Karpas-422 (cell line): Measurements from ENCODE around the gene MMP15. TPM values are rescaled to one million over a fixed set of nuclear protein-coding genes. Genes with fewer than 3 reads are reported as not detected.

Experiments used
- DNase-seq: peaks from one replicate; pipeline ENCODE4 v3.0.0-alpha.2; 2015
- H2AFZ ChIP-seq: fragments of 200-600 bp; sonication (generic); 2 replicates; pipeline ENCODE4 v1.6.1; 2014; ENCODE audit warnings: antibody characterized with exemption, low read length, mixed read lengths
- H3K27ac ChIP-seq: fragments of 200-600 bp; sonication (generic); 2 replicates; pipeline ENCODE4 v1.5.1; 2014; ENCODE audit warnings: mild to moderate bottlenecking, low read length, moderate library complexity
- H3K27me3 ChIP-seq: fragments of 200-600 bp; sonication (generic); 2 replicates; pipeline ENCODE4 v1.6.1; 2014; ENCODE audit warnings: low read length, mixed read lengths
- H3K36me3 ChIP-seq: fragments of 200-600 bp; sonication (generic); 2 replicates; pipeline ENCODE4 v1.6.1; 2014; ENCODE audit warnings: low read length, mixed read lengths; ENCODE audit not compliant: insufficient read depth
- H3K4me1 ChIP-seq: fragments of 200-600 bp; sonication (generic); 2 replicates; pipeline ENCODE4 v1.6.1; 2014; ENCODE audit warnings: mild to moderate bottlenecking, low read length, mixed read lengths
- H3K4me2 ChIP-seq: fragments of 200-600 bp; sonication (generic); 2 replicates; pipeline ENCODE4 v1.6.1; 2014; ENCODE audit warnings: low read length, low read depth, mild to moderate bottlenecking; ENCODE audit not compliant: poor library complexity, severe bottlenecking
- H3K4me3 ChIP-seq: fragments of 200-600 bp; sonication (generic); 2 replicates; pipeline ENCODE4 v1.5.1; 2014; ENCODE audit warnings: mild to moderate bottlenecking, antibody characterized with exemption, low read length, mixed read lengths
- H3K79me2 ChIP-seq: fragments of 200-600 bp; sonication (generic); 2 replicates; pipeline ENCODE4 v1.6.1; 2014; ENCODE audit warnings: mild to moderate bottlenecking, low read length, mixed read lengths
- H3K9ac ChIP-seq: fragments of 200-600 bp; sonication (generic); 2 replicates; pipeline ENCODE4 v1.6.0; 2014; ENCODE audit warnings: low read length
- H3K9me2 ChIP-seq: fragments of 200-600 bp; sonication (generic), shearing (Covaris generic); replicated peaks from 2 replicates; pipeline ENCODE4 v1.6.0; 2014; ENCODE audit warnings: mild to moderate bottlenecking, low read length, moderate library complexity; ENCODE audit not compliant: insufficient read depth
- H3K9me3 ChIP-seq: fragments of 300-700, 200-600 bp; sonication (generic); 2 replicates; pipeline ENCODE4 v1.6.1; 2014; ENCODE audit warnings: low read length, mixed read lengths
- H4K20me1 ChIP-seq: fragments of 200-600 bp; sonication (generic); 2 replicates; pipeline ENCODE4 v1.6.1; 2014; ENCODE audit warnings: mild to moderate bottlenecking, antibody characterized with exemption, low read length, low read depth; ENCODE audit not compliant: insufficient read depth
- total RNA-seq: library from RNA; depleted of rRNA; stranded (reverse); fragments of >200 nt; shearing (Covaris generic); gene quantifications from 2 replicates; pipeline ENCODE4 v1.2.3, GENCODE V29; 2014; ENCODE audit warnings: low replicate concordance

The MMP15 gene
- total RNA-seq, 1 experiment from 2014 or later, result 4.1 TPM

DNA sequence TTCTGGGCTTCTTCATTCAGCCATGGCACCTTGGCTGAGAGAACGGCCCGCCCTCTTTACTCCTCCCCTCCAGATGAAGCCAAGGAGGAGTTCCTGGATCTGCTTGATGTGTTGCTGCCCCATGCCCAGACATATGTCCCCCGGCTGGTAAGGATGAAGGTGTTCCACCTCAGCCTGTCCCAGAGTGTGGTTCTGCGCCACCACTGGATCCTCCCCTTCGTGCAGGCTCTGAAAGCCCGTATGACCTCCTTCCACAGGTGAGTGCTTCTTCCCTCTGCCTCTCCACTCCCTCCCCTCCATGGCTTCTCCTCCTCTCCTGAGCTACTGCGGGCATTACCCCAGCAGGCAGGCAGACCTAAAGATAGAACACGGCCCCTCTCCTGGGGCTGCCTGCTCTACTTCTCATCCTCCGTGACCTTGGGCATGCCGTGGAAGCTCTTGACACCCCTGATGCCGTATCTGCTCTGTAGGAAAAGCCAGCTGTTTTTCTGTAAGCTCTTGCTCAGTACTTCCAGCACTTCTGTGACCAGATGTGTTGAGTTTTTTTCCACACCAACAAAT lies 15.6 kb upstream of the MMP15 start:
- H2AFZ ChIP-seq, result no peak overlapping the region
- H3K36me3 ChIP-seq, result peaks cover 29% of the 10 kb centered on the region
- H3K27ac ChIP-seq, result no peak overlapping the region
- no peak for DNase-seq
- no peaks in the 10 kb centered on the region for H3K9me2 ChIP-seq
- peaks cover 23% of the 10 kb centered on the region for H3K79me2 ChIP-seq
- H3K9ac ChIP-seq, result no peak overlapping the region
- no peak overlapping the region for H3K4me3 ChIP-seq
- H3K27me3 ChIP-seq, result no peaks in the 10 kb centered on the region
- no peaks in the 10 kb centered on the region for H4K20me1 ChIP-seq
- no peaks in the 10 kb centered on the region for H3K4me1 ChIP-seq
- no peak overlapping the region for H3K4me2 ChIP-seq
- no peaks in the 10 kb centered on the region for H3K9me3 ChIP-seq

- peaks cover 25% of the 10 kb centered on the region for H3K36me3 ChIP-seq
- no peak overlapping the region for H3K9ac ChIP-seq
- H3K79me2 ChIP-seq, result peaks cover 20% of the 10 kb centered on the region
- H3K9me2 ChIP-seq, result no peaks in the 10 kb centered on the region
- no peak overlapping the region for H3K27ac ChIP-seq
- H3K27me3 ChIP-seq, result no peaks in the 10 kb centered on the region
- no peak overlapping the region for H3K4me2 ChIP-seq
- H4K20me1 ChIP-seq, result no peaks in the 10 kb centered on the region
- no peak for DNase-seq
- H3K4me1 ChIP-seq, result no peaks in the 10 kb centered on the region
- no peak overlapping the region for H3K4me3 ChIP-seq
- no peak overlapping the region for H2AFZ ChIP-seq
- H3K9me3 ChIP-seq, result no peaks in the 10 kb centered on the region
Observed at GRCh38 chr16:58010886-58011285, 14.7 kb upstream of the MMP15 start.

GRCh38 chr16:58011652-58012051 lies 13.9 kb upstream of the MMP15 start:
- H2AFZ ChIP-seq, result no peak overlapping the region
- no peak overlapping the region for H3K4me2 ChIP-seq

GRCh38 chr16:58012481-58012880 lies 13.1 kb upstream of the MMP15 start:
- Histone ChIP-seq H3K36me3 (peaks cover 16% of the 10 kb centered on the region; the same call in 1 of the 2 replicates), H3K4me1 (no peaks in the 10 kb centered on the region), H3K9ac (no peak overlapping the region), H2AFZ (no peak overlapping the region), H3K4me2 (no peak overlapping the region), H3K27ac (no peak overlapping the region), H3K27me3 (no peaks in the 10 kb centered on the region), H3K9me3 (no peaks in the 10 kb centered on the region), H4K20me1 (no peaks in the 10 kb centered on the region), H3K4me3 (no peak overlapping the region), H3K9me2 (no peaks in the 10 kb centered on the region), H3K79me2 (peaks cover 8% of the 10 kb centered on the region; the same call in 1 of the 2 replicates)
- no peak for DNase-seq

More at GRCh38 chr16:58011652-58012051, 13.9 kb upstream of the MMP15 start:
- H3K9me3 ChIP-seq, result no peaks in the 10 kb centered on the region
- no peak overlapping the region for H3K4me3 ChIP-seq
- DNase-seq, result no peak
- H3K79me2 ChIP-seq, result peaks cover 15% of the 10 kb centered on the region
- no peaks in the 10 kb centered on the region for H3K27me3 ChIP-seq
- no peaks in the 10 kb centered on the region for H4K20me1 ChIP-seq
- peaks cover 21% of the 10 kb centered on the region; the same call in 1 of the 2 replicates for H3K36me3 ChIP-seq
- H3K9me2 ChIP-seq, result no peaks in the 10 kb centered on the region
- no peak overlapping the region for H3K27ac ChIP-seq
- no peaks in the 10 kb centered on the region for H3K4me1 ChIP-seq
- H3K9ac ChIP-seq, result no peak overlapping the region

DNA sequence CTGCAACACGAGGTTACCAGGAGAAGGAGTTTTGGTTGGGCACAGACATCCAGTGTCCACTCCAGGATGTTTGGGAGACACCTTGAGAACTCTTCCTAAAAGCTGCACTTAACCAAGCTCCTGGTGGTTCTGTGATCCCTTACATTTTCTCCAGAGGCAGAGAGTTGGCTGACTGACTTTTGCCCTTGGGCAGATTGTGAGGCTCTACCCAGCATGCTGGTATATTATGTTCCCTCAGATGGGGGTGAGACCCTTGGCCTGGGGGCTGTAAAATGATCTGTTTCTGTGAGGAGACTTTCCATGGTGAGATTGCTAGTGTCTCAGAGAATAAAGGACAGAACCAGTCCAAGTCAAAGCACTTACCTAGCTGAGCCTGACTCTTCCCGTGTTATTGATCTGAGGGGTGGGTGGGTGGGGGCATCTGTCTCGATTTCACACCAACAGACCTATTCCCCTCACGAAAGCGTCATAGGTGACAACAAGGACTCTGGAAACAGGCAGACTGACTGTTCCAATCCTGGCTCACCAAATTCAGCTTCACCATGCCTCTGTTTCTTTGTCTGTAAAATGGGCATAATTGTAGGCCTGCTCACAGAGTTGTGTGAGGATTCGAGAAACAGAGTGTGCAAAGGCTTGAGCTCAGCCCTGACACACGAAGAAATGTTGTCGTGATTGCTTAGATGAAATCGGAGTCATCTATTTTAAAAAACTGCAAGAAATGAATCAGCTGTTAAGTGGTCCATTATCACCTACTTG lies 12.2 kb upstream of the MMP15 start:
- Histone ChIP-seq H3K4me3 (no peak overlapping the region), H3K27ac (no peak overlapping the region), H3K9me2 (no peaks in the 10 kb centered on the region), H3K36me3 (peaks cover 16% of the 10 kb centered on the region; the same call in 1 of the 2 replicates), H3K9me3 (no peaks in the 10 kb centered on the region), H3K9ac (no peak overlapping the region), H3K4me2 (no peak overlapping the region), H2AFZ (no peak overlapping the region), H3K79me2 (peaks cover 5% of the 10 kb centered on the region; the same call in 1 of the 2 replicates), H3K27me3 (no peaks in the 10 kb centered on the region), H4K20me1 (no peaks in the 10 kb centered on the region), H3K4me1 (no peaks in the 10 kb centered on the region)
- DNase-seq, result no peak

- no peak for DNase-seq
- Histone ChIP-seq H3K9me3 (no peaks in the 10 kb centered on the region), H3K27ac (no peak overlapping the region), H3K36me3 (peaks cover 5% of the 10 kb centered on the region; the same call in 1 of the 2 replicates), H3K9ac (no peak overlapping the region), H3K4me2 (no peak overlapping the region), H2AFZ (no peak overlapping the region), H4K20me1 (no peaks in the 10 kb centered on the region), H3K9me2 (no peaks in the 10 kb centered on the region), H3K4me3 (no peak overlapping the region), H3K79me2 (no peaks in the 10 kb centered on the region), H3K27me3 (no peaks in the 10 kb centered on the region), H3K4me1 (0 out of 2 replicates have a peak, but pooled peaks cover 7% of the 10 kb centered on the region)
Observed at GRCh38 chr16:58016840-58017446, 8.6 kb upstream of the MMP15 start.

- 0 out of 2 replicates have a peak, but pooled peaks cover 7% of the 10 kb centered on the region for H3K4me1 ChIP-seq
- H3K9ac ChIP-seq, result no peak overlapping the region
- H2AFZ ChIP-seq, result no peak overlapping the region
- no peak overlapping the region for H3K27ac ChIP-seq
- DNase-seq, result no peak
- H3K9me3 ChIP-seq, result no peaks in the 10 kb centered on the region
- no peaks in the 10 kb centered on the region for H3K9me2 ChIP-seq
- H3K4me3 ChIP-seq, result no peak overlapping the region
- H3K27me3 ChIP-seq, result no peaks in the 10 kb centered on the region
- H4K20me1 ChIP-seq, result no peaks in the 10 kb centered on the region
- no peaks in the 10 kb centered on the region for H3K36me3 ChIP-seq
- H3K4me2 ChIP-seq, result no peak overlapping the region
- no peaks in the 10 kb centered on the region for H3K79me2 ChIP-seq
Observed at GRCh38 chr16:58018803-58019202, 6.8 kb upstream of the MMP15 start.

- no peak overlapping the region for H2AFZ ChIP-seq
- H3K79me2 ChIP-seq, result no peaks in the 10 kb centered on the region
- no peaks in the 10 kb centered on the region for H4K20me1 ChIP-seq
- no peaks in the 10 kb centered on the region for H3K9me3 ChIP-seq
- H3K36me3 ChIP-seq, result no peaks in the 10 kb centered on the region
- H3K27me3 ChIP-seq, result no peaks in the 10 kb centered on the region
- no peak overlapping the region for H3K9ac ChIP-seq
- no peak overlapping the region for H3K27ac ChIP-seq
- H3K4me2 ChIP-seq, result no peak overlapping the region
- DNase-seq, result no peak
- peaks cover 10% of the 10 kb centered on the region for H3K4me1 ChIP-seq
- no peaks in the 10 kb centered on the region for H3K9me2 ChIP-seq
- no peak overlapping the region for H3K4me3 ChIP-seq
Observed at GRCh38 chr16:58019866-58020538, 5.6 kb upstream of the MMP15 start.
